DOHH2 (cell line): ENCODE measurements around the gene COL1A2.

Source experiments
- H3F3A ChIP-seq: fragments of 200-600 bp; sonication (generic), shearing (Covaris generic); 2 replicates; pipeline ENCODE4 v1.6.0; 2016; ENCODE audit warnings: antibody characterized with exemption, mild to moderate bottlenecking; ENCODE audit not compliant: control insufficient read depth, insufficient read depth
- H3K27ac ChIP-seq: fragments of 200-600 bp; sonication (generic); 2 replicates; pipeline ENCODE4 v1.5.1; 2014; ENCODE audit warnings: low read depth, mild to moderate bottlenecking, low read length, moderate library complexity
- H3K27me3 ChIP-seq: fragments of 200-600 bp; sonication (generic); 2 replicates; pipeline ENCODE4 v1.6.1; 2014; ENCODE audit warnings: mild to moderate bottlenecking, low read length, mixed read lengths; ENCODE audit not compliant: control insufficient read depth
- H3K36me3 ChIP-seq: fragments of 200-600 bp; sonication (generic); 2 replicates; pipeline ENCODE4 v1.6.1; 2014; ENCODE audit warnings: mild to moderate bottlenecking, low read length, moderate library complexity, mixed read lengths; ENCODE audit not compliant: control insufficient read depth
- H3K4me1 ChIP-seq: fragments of 200-600 bp; sonication (generic); 2 replicates; pipeline ENCODE4 v1.6.1; 2014; ENCODE audit warnings: mild to moderate bottlenecking, low read length, mixed read lengths; ENCODE audit not compliant: control insufficient read depth
- H3K4me2 ChIP-seq: fragments of 200-600 bp; sonication (generic); 2 replicates; pipeline ENCODE4 v1.6.0; 2014; ENCODE audit warnings: mild to moderate bottlenecking, low read length, moderate library complexity
- H3K4me3 ChIP-seq: fragments of 200-600 bp; sonication (generic); 2 replicates; pipeline ENCODE4 v1.5.1; 2014; ENCODE audit warnings: mild to moderate bottlenecking, low read length, mixed read lengths
- H3K79me2 ChIP-seq: fragments of 200-600 bp; sonication (generic); 2 replicates; pipeline ENCODE4 v1.6.1; 2014; ENCODE audit warnings: mild to moderate bottlenecking, low read length, mixed read lengths; ENCODE audit not compliant: control insufficient read depth
- H3K9me2 ChIP-seq: fragments of 200-600 bp; sonication (generic); replicated peaks from 2 replicates; pipeline ENCODE4 v1.6.1; 2014; ENCODE audit warnings: mild to moderate bottlenecking, low read length, mixed read lengths; ENCODE audit not compliant: control insufficient read depth
- H3K9me3 ChIP-seq: fragments of 200-600 bp; sonication (generic); 2 replicates; pipeline ENCODE4 v1.6.1; 2014; ENCODE audit warnings: antibody characterized with exemption, low read length, mixed read lengths; ENCODE audit not compliant: control insufficient read depth, insufficient read depth
- H4K20me1 ChIP-seq: fragments of 200-600 bp; sonication (generic); 2 replicates; pipeline ENCODE4 v1.6.0; 2014; ENCODE audit warnings: low read depth, mild to moderate bottlenecking, antibody characterized with exemption, low read length, moderate library complexity; ENCODE audit not compliant: control insufficient read depth, insufficient read depth
- CTCF ChIP-seq: fragments of 200-600 bp; sonication (generic); IDR thresholded peaks from one replicate; pipeline ENCODE4 v1.5.1; 2014; ENCODE audit warnings: antibody characterized with exemption, mild to moderate bottlenecking, low read depth, low read length; ENCODE audit not compliant: poor library complexity, severe bottlenecking
- EZH2phosphoT487 ChIP-seq: fragments of 200-600 bp; sonication (generic); IDR thresholded peaks from 2 replicates; pipeline ENCODE4 v1.6.1; 2017; ENCODE audit warnings: borderline replicate concordance, mild to moderate bottlenecking, antibody characterized with exemption, low read length, moderate library complexity, mixed read lengths

Gene COL1A2

GRCh38 chr7:94409200-94409948 lies 14.7 kb downstream of the COL1A2 start:
- Histone ChIP-seq H3K9me2 (no peaks in the 10 kb centered on the region), H3K27ac (no peak overlapping the region), H3K9me3 (no peaks in the 10 kb centered on the region), H3F3A (no peaks in the 10 kb centered on the region), H3K4me2 (no peak overlapping the region), H3K27me3 (peaks cover 16% of the 10 kb centered on the region), H3K4me1 (no peaks in the 10 kb centered on the region), H3K4me3 (no peak overlapping the region), H4K20me1 (no peaks in the 10 kb centered on the region; the same call in 1 of the 2 replicates), H3K36me3 (no peaks in the 10 kb centered on the region), H3K79me2 (no peaks in the 10 kb centered on the region)
- TF ChIP-seq EZH2phosphoT487 (no peak), CTCF (no peak)

GRCh38 chr7:94410413-94411187 lies 15.9 kb downstream of the COL1A2 start:
- Histone ChIP-seq H4K20me1 (no peaks in the 10 kb centered on the region; the same call in 1 of the 2 replicates), H3K9me2 (no peaks in the 10 kb centered on the region), H3K27ac (no peak overlapping the region), H3K4me3 (no peak overlapping the region), H3K36me3 (no peaks in the 10 kb centered on the region), H3F3A (no peaks in the 10 kb centered on the region), H3K4me1 (no peaks in the 10 kb centered on the region), H3K27me3 (peaks cover 16% of the 10 kb centered on the region), H3K9me3 (no peaks in the 10 kb centered on the region), H3K79me2 (no peaks in the 10 kb centered on the region), H3K4me2 (no peak overlapping the region)
- no peak for TF ChIP-seq CTCF
- TF ChIP-seq EZH2phosphoT487 = no peak

GRCh38 chr7:94411188-94411466 lies 16.4 kb downstream of the COL1A2 start:
- no peaks in the 10 kb centered on the region for H3K9me2 ChIP-seq
- H3K27ac ChIP-seq = no peak overlapping the region
- H3K4me1 ChIP-seq = no peaks in the 10 kb centered on the region
- H3K27me3 ChIP-seq = peaks cover 16% of the 10 kb centered on the region
- no peaks in the 10 kb centered on the region for H3K36me3 ChIP-seq
- H3F3A ChIP-seq = no peaks in the 10 kb centered on the region
- H3K79me2 ChIP-seq = no peaks in the 10 kb centered on the region
- no peaks in the 10 kb centered on the region; the same call in 1 of the 2 replicates for H4K20me1 ChIP-seq
- no peak overlapping the region for H3K4me2 ChIP-seq
- no peaks in the 10 kb centered on the region for H3K9me3 ChIP-seq
- H3K4me3 ChIP-seq = no peak overlapping the region
- TF ChIP-seq CTCF = no peak
- TF ChIP-seq EZH2phosphoT487 = no peak
